BLaER1 (cell line): ENCODE results near the gene PCAT6.
A peak's percentile ranks its signal among the peaks of the same experiment; 100 is the strongest.

Experiments
- H3K27ac ChIP-seq: shearing (Covaris generic); formaldehyde crosslinking; 2 replicates; pipeline ENCODE4 v1.8.1; 2022
- H3K27me3 ChIP-seq: shearing (Covaris generic); formaldehyde crosslinking; 2 replicates; pipeline ENCODE4 v1.8.1; 2022
- H3K36me3 ChIP-seq: shearing (Covaris generic); formaldehyde crosslinking; 2 replicates; pipeline ENCODE4 v1.8.1; 2022
- H3K4me1 ChIP-seq: shearing (Covaris generic); formaldehyde crosslinking; 2 replicates; pipeline ENCODE4 v1.8.1; 2022
- H3K4me2 ChIP-seq: shearing (Covaris generic); formaldehyde crosslinking; 2 replicates; pipeline ENCODE4 v1.8.1; 2022
- H3K4me3 ChIP-seq: shearing (Covaris generic); formaldehyde crosslinking; 2 replicates; pipeline ENCODE4 v1.8.1; 2022
- H3K9ac ChIP-seq: shearing (Covaris generic); formaldehyde crosslinking; 2 replicates; pipeline ENCODE4 v1.8.1; 2022
- H3K9me3 ChIP-seq: shearing (Covaris generic); formaldehyde crosslinking; 2 replicates; pipeline ENCODE4 v1.8.1; 2022
- H4K20me1 ChIP-seq: shearing (Covaris generic); formaldehyde crosslinking; 2 replicates; pipeline ENCODE4 v1.8.1; 2022
- Cebpa-rat ChIP-seq: shearing (Covaris generic); IDR thresholded peaks from 2 replicates; pipeline ENCODE4 v1.8.1; 2022

PCAT6 gene

GRCh38 chr1:202806845-202807450 lies 3.8 kb upstream of the PCAT6 start:
- H3K4me3 ChIP-seq: peak overlapping the region; percentile 98
- H3K4me2 ChIP-seq: peak overlapping the region; percentile 95
- TF ChIP-seq Cebpa-rat: no peak
- peaks cover 69% of the 10 kb centered on the region for H3K4me1 ChIP-seq
- H4K20me1 ChIP-seq: peaks cover 52% of the 10 kb centered on the region
- H3K9me3 ChIP-seq: no peaks in the 10 kb centered on the region
- H3K27ac ChIP-seq: peak overlapping the region; percentile 98
- no peaks in the 10 kb centered on the region for H3K27me3 ChIP-seq
- H3K9ac ChIP-seq: peak overlapping the region; percentile 98
- peaks cover 15% of the 10 kb centered on the region; the same call in 1 of the 2 replicates for H3K36me3 ChIP-seq

- peaks cover 47% of the 10 kb centered on the region for H4K20me1 ChIP-seq
- H3K4me1 ChIP-seq: peaks cover 69% of the 10 kb centered on the region
- no peaks in the 10 kb centered on the region for H3K27me3 ChIP-seq
- peak overlapping the region; percentile 98 for H3K9ac ChIP-seq
- H3K4me3 ChIP-seq: peak overlapping the region; percentile 98
- H3K9me3 ChIP-seq: no peaks in the 10 kb centered on the region
- H3K27ac ChIP-seq: peak overlapping the region; percentile 98
- peak overlapping the region; percentile 95 for H3K4me2 ChIP-seq
- TF ChIP-seq Cebpa-rat: no peak
- H3K36me3 ChIP-seq: peaks cover 11% of the 10 kb centered on the region; the same call in 1 of the 2 replicates
Measured at GRCh38 chr1:202807451-202807925, 3.3 kb upstream of the PCAT6 start.

DNA sequence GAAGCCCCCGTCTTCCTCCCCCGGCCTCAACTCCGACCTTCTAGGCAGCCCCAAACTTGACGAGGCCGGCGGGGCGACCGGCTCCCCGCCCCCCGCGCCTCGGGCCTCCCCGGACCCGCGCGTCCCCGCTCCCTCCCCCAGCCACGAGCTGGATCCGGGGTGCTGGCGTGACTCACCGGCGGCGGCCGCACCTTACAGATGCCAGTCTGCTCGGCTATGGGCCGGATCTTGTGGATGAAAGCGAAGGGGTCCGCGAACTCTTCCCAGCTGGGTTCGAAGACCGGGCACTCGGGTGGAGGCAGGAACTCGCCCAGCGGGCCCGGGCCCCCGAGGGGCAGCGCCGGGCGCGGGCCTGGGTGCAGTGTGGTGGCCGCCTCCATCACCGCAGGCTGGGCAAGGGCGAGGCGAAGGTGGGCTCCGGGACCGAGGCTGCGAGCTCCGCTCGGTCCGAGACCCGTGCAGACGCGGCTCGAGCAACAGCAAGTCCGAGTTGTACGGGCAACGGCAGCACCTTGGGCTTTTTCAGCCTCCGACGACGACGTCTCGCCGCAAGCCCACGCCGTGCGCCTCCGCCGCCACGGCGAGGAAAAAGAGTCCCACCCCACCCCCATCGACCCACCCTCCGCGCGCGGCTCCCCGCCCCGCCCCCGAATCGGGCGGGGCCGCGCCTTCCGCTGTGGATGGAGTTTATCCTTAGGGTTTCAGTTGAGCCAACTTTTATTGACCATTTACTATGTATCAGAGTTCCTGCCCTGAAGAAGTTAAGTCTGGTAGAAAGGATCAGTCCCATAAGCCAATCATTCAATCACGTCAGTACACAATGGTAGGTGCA lies 2.6 kb upstream of the PCAT6 start, which contains the start of gene KDM5B:
Gene KDM5B (minus strand): TSS at position 496 of the 832 bp plus-strand sequence. CDS start 116 bp downstream, at position 380.
- peak within 1 kb of the TSS; percentile 98 for H3K9ac ChIP-seq
- H3K4me1 ChIP-seq: peaks cover 69% of the 10 kb centered on the region
- TF ChIP-seq Cebpa-rat: no peak
- peaks cover 5% of the 10 kb centered on the region; the same call in 1 of the 2 replicates for H3K36me3 ChIP-seq
- peak within 1 kb of the TSS; percentile 95 for H3K4me2 ChIP-seq
- H3K27ac ChIP-seq: peak within 1 kb of the TSS; percentile 98
- H4K20me1 ChIP-seq: peaks cover 40% of the 10 kb centered on the region
- peak within 1 kb of the TSS; percentile 98 for H3K4me3 ChIP-seq
- H3K9me3 ChIP-seq: no peaks in the 10 kb centered on the region
- H3K27me3 ChIP-seq: no peaks in the 10 kb centered on the region

- Histone ChIP-seq H3K4me2 (peak overlapping the region; percentile 99), H4K20me1 (peaks cover 25% of the 10 kb centered on the region), H3K36me3 (no peaks in the 10 kb centered on the region), H3K27me3 (no peaks in the 10 kb centered on the region), H3K9ac (0 out of 2 replicates have a peak overlapping the region, but pooled peaks have one; percentile 90), H3K27ac (no peak overlapping the region), H3K9me3 (no peaks in the 10 kb centered on the region), H3K4me3 (peak overlapping the region; percentile 87; the same call in 1 of the 2 replicates), H3K4me1 (peaks cover 53% of the 10 kb centered on the region)
- no peak for TF ChIP-seq Cebpa-rat
Measured at GRCh38 chr1:202809597-202810159, 1.1 kb upstream of the PCAT6 start.

DNA sequence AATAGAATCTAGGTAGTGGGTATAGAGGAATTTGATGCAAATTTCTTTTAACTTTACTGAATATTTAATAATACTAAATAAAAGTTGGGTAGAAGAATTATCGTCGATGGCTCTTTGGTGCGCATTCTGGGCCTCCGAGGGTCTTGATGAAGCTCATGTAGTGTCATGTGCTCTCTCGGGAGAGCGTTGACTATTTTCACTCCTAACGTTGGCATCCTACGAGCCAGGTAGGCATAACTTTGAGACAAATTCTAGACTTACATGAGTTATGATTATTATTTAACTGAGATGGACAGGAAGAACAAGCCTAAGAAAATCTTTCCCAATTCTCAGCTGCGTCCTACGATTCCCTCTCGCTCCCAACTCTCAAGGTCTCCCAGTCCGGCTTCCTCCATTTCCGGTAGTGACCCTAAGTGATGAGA lies 550 bp upstream of the PCAT6 start:
- H4K20me1 ChIP-seq: peaks cover 19% of the 10 kb centered on the region; the same call in 1 of the 2 replicates
- no peak for TF ChIP-seq Cebpa-rat
- no peaks in the 10 kb centered on the region for H3K27me3 ChIP-seq
- peaks cover 48% of the 10 kb centered on the region for H3K4me1 ChIP-seq
- peak overlapping the region; percentile 90; the same call in 1 of the 2 replicates for H3K9ac ChIP-seq
- H3K36me3 ChIP-seq: no peaks in the 10 kb centered on the region
- peak overlapping the region; percentile 99 for H3K4me2 ChIP-seq
- peak overlapping the region; percentile 87 for H3K4me3 ChIP-seq
- no peak overlapping the region for H3K27ac ChIP-seq
- no peaks in the 10 kb centered on the region for H3K9me3 ChIP-seq

DNA sequence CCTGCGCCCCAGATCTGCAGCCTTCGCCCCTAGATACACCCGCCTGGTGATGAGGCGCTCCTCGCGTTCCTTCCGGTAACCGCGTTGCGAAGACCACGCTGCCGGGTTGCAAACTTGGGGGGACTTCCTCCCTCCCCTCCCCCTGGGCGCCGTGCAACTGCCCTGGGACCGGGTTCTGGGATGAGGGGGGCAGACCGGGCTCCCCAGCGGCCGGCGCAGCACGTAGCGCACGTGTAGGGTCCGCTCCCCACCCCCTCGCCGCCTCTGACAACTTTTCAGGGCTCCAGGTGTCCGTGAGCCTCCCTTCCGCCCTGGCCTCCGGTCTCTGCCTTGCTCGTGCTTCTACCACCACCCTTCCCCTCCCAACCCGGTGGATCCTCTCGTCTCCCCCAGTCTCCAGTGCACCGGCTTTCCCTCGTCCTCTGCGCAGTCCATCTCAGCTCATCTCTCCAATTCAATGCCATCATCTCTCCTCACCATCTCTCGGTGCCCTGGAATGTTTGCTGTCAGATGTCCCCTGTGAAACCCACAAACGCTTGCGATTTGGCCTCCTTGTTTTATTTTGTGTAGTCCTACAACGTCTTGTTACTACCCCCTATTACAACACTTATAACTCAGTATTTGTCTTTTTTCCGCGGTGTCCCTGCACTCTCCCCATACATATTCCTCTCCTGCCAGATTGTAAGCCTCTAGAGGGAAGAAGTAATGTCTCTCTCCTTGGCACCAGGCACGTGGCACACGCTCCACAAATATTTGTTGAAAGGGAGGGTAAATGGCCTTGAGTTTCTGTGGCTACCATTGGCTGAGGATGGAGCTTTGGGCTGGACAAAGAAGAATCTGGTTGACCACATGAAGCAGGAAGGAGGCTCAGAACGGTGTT lies 782 bp downstream of the PCAT6 start:
- H3K27me3 ChIP-seq: no peaks in the 10 kb centered on the region
- H3K9me3 ChIP-seq: no peaks in the 10 kb centered on the region
- H3K4me3 ChIP-seq: peak overlapping the region; percentile 87
- peak overlapping the region; percentile 90 for H3K9ac ChIP-seq
- peak overlapping the region; percentile 90 for H3K27ac ChIP-seq
- H3K36me3 ChIP-seq: no peaks in the 10 kb centered on the region
- TF ChIP-seq Cebpa-rat: no peak
- H3K4me2 ChIP-seq: peak overlapping the region; percentile 99
- peaks cover 7% of the 10 kb centered on the region; the same call in 1 of the 2 replicates for H4K20me1 ChIP-seq
- H3K4me1 ChIP-seq: peaks cover 38% of the 10 kb centered on the region

DNA sequence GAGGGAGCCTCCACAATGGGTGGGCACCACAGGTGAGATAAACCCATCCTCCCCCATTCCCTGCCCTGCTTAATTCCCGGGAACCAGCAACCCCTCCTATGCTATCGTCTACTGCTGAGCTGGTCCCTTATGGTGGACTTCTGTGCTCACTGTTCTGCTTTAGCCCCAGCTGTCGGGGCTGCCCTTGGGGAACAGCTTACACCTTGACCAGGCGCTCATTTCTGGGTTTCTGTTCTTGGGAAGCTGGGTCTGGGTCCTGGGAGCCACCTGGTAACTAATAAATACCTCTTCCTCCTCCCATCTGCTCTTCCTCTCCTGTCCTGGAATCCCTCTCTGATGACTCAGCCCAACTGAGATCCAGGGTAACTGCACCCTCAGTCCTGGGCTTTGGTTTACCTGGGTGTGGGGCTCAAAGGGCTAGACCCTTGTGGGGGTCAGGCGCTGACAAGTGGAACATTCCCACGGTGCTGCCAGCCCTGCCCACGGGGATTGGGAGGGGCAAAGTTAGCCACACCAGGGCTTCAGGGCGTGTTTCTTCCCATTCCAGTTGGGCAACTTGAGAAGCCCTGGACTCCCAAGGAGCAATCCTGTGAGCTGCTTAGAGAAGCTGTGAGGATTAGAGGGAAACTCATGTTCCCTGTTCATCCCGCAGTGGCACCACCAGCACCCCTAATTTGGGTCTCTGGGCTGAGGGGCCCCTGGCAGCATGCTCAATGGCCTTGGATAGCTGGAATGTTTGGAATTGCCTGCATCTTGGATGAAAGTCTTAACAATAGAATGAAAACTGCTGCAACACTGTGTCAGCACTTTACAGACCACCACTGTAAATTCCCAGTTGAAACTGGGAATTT lies 1.6 kb downstream of the PCAT6 start:
- Histone ChIP-seq H3K9me3 (no peaks in the 10 kb centered on the region), H3K9ac (no peak overlapping the region), H4K20me1 (0 out of 2 replicates have a peak, but pooled peaks cover 5% of the 10 kb centered on the region), H3K4me1 (peaks cover 38% of the 10 kb centered on the region), H3K27ac (no peak overlapping the region), H3K4me2 (peak overlapping the region; percentile 99), H3K36me3 (no peaks in the 10 kb centered on the region), H3K27me3 (no peaks in the 10 kb centered on the region), H3K4me3 (peak overlapping the region; percentile 87)
- no peak for TF ChIP-seq Cebpa-rat

DNA sequence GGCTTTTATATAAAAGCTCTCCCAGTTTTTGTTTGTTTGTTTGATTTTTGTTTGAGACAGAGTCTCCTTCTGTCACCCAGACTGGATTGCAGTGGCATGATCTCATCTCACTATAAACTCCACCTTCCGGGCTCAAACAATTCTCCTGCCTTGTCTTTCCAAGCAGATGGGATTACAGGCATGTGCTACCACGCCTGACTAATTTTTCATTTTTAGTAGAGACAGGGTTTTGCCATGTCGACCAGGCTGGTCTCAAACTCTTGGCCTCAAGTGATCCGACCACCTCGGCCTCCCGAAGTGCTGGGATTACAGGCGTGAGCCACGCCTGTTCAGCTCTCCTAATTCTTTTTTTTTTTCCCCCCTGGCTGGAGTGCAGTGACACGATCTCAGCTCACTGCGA lies 4.4 kb downstream of the PCAT6 start:
- Histone ChIP-seq H3K9ac (no peak overlapping the region), H3K4me3 (no peak overlapping the region), H4K20me1 (no peaks in the 10 kb centered on the region), H3K27ac (no peak overlapping the region), H3K4me2 (no peak overlapping the region), H3K4me1 (peaks cover 22% of the 10 kb centered on the region), H3K9me3 (no peaks in the 10 kb centered on the region), H3K36me3 (no peaks in the 10 kb centered on the region), H3K27me3 (no peaks in the 10 kb centered on the region)
- TF ChIP-seq Cebpa-rat: no peak
